K562 treated with DMSO at 1 percent for 4 hours (cell line): ENCODE data around the gene SLC25A2. TPM values are rescaled to one million over a fixed set of nuclear protein-coding genes. Genes with fewer than 3 reads are reported as not detected.

Experiments used
- total RNA-seq: library from RNA; unstranded; fragments of 300-600 nt; gene quantifications from 2 replicates; pipeline ENCODE4 v1.2.3, GENCODE V29; 2022; ENCODE audit not compliant: insufficient read depth

SLC25A2 gene
- not detected in 2 replicates for total RNA-seq

DNA sequence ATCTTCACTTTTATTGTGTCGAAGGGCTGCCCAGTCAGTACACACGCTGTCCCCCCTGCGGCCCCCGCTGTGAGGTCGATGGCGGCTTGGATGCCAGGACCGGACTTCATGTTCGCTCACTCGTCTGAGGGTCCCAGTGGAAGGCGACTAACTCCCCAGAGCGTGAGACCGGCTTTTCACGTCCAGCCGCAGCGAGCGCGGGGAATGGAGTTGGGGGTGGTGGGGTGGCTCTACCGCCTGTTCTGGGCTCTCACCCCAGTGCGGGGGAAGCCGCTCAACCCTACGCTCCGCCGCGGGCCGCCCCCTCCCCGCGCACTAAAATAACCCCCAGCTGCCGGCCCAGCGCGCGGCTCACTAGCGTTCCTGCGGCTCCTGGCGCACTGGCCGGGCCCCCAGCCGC lies at the start of gene SLC25A2:
SLC25A2 (minus strand) TSS at position 294 of the 400 bp plus-strand sequence; CDS start at position 110, 184 bp downstream.

DNA sequence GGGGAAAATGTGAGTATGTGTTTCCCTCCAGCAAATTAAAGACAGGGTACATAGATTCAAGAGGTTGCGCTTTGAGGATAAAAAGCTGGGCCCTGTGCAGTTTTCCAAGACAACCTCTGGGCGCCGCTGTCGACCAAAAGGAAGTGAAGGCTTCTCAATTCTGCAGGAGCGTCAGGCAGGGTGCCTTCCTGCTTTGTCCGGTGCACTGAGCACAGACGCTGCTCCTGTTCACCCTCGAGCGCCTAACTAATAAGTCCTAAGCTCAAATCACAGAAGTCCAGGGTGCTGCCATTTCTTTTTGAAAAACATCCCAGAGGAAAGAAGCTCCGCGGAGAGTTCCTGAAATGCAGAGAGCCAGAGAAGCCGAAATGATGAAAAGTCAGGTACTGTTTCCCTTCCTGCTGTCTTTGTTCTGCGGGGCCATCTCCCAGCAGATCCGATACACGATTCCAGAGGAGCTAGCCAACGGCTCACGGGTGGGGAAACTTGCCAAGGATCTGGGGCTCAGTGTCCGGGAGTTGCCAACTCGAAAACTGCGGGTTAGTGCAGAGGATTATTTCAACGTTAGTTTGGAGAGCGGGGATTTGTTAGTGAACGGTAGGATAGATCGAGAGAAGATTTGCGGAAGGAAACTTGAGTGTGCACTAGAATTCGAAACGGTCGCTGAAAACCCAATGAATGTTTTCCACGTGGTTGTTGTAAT lies 46.2 kb upstream of the SLC25A2 start, which contains the start of gene PCDHGB1:
PCDHGB1 (plus strand) TSS at position 183 of the 703 bp plus-strand sequence; CDS start at position 345, 162 bp downstream.

DNA sequence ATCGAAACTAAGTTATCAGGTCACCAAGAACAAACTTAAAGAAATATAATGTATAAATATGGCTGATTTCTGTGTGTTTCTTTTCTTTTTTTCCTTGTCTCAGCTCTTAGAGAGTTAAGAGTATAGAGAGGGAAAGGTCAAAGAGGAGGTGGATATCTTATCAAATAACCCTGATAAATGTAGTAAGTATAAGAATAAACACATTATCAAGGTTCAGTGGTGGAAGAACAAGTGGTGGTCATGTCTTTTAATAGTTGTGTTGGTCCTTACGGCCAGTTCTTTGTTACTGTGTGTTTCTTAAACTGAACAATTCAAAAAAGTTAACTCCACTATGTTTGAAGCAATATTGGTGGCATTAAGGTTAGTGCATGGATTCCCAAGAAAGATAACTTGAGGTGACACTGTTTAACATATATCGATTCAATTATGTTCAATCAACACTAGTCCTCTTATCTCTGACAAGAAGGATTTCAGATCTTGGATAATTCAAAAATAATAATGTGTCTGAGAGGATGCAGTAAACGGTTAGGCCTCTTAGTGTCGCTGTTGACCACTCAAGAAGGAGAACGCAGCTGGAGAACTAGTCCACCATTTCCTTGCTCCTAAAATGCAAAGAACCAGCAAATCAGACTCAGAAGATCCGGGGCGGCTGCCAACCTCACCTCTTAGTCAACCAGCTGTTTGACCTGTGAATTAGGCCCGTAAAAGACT lies 39.5 kb upstream of the SLC25A2 start, which contains the start of gene PCDHGA3:
PCDHGA3 (plus strand) TSS at position 588 of the 711 bp plus-strand sequence. CDS start 205 bp downstream, outside the sequence.

DNA sequence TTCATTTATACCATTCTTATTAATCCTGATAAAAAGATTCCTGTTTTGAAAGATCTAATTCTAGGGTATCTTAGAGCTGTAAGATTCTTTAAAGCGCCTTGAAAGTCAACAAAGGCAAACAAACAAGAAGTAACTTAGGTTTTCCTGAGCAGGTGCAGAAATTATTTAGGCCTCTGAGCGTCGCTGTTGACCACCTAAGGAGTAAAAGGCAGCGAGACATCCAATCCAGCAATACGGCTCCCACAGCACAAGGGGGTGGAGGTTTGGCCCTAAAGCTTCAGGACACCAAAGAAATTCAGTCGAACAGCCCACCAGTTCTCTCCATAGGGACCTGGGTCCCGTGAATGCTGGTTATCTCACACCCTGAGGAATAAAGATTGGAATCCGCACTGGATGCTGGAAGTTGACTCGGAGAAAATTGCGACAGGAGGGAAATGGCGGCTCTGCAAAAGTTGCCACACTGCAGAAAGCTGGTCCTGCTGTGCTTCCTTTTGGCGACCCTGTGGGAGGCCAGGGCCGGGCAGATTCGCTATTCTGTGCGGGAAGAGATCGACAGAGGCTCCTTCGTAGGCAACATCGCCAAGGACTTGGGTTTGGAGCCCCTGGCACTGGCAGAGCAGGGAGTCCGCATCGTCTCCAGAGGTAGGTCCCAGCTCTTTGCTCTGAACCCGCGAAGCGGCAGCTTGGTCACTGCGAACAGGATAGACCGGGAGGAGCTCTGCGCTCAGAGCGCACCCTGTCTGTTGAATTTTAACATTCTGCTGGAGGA lies 34.9 kb upstream of the SLC25A2 start, which contains the start of gene PCDHGA2:
PCDHGA2 (plus strand) TSS at position 223 of the 769 bp plus-strand sequence.

DNA sequence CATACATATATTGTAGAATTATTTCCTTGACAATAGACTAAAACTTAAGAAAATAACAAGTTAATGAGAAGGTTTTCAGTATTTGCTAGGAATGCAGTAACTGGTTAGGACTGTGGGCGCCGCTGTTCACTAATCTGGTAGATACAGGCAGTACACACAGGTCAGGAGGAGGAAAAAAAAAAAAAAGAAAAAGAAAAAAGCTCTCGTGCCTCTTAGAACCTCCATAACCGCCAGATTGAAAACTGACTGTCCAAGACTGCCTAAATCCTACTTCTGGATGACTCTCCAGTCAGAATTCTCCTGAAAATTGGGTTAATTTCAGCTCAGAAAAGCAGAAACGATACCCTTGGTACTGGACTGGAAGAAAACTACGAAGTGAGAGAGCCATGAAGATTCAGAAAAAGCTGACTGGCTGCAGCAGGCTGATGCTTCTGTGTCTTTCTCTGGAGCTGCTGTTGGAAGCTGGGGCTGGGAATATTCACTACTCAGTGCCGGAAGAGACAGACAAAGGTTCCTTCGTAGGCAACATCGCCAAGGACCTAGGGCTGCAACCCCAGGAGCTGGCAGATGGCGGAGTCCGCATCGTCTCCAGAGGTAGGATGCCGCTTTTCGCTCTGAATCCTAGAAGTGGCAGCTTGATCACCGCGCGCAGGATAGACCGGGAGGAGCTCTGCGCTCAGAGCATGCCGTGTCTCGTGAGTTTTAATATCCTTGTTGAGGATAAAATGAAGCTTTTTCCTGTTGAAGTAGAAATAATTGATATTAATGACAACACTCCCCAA lies 26.6 kb upstream of the SLC25A2 start, which contains the start of gene PCDHGA1:
PCDHGA1 (plus strand) TSS at position 216 of the 782 bp plus-strand sequence.

DNA sequence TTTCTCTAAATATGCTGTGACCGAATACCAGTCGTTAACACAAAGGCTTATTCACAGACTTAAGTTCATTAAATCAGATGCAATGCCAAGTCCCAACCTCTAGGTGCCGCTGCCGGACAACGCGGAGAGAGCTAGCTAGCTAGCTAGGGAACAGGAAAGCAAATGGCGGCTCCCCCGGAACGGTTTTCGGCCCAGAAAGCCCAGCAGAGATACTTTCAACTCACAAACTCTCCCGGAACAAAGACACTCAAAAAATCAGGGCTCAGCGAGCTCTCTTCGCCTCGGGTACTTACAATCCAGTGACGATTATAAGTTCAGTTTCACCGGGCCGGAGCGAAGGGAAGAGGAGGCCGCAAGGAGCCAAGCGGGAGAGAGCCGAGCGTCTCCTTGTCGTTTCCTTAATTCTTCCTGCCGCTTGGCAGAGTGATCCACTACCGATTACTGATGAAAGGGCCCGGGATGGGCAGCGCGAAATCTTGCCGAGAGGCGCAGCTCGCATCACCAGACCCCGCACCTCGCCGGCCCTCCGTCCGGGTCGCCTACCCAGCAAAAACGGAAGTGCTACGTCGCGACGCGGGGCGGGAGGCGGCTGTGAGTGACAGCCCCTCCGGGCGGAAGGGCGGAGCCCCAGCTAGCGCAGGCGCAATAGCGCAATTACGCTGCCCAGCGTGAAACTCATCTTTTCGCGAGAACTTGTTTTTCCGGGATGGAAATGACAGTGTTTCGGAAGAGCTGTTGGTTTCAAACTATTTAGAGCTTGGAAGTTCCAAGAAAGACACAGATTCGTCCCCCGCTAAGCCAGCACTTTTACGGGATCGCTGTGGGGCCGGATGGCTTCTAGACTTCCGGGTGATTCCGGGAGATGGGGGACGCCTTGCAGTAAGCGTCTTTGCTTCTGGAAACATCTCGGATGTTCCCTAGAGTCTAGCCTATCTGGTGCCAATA lies 16.6 kb upstream of the SLC25A2 start, which contains the start of gene TAF7:
TAF7 (minus strand) TSS at position 560 of the 945 bp plus-strand sequence. CDS start 740 bp downstream, outside the sequence.

Other genes with a start within 250 kb of the SLC25A2 start
- not detected in 2 replicates for gene PCDHB2, start 209.4 kb downstream of the SLC25A2 start, total RNA-seq
- not detected in 2 replicates for gene PCDHB3, start 203.6 kb downstream of the SLC25A2 start, total RNA-seq
- gene PCDHB4, start 182.2 kb downstream of the SLC25A2 start, total RNA-seq: not detected in 2 replicates
- gene PCDHB5, start 168.8 kb downstream of the SLC25A2 start, total RNA-seq: not detected in 2 replicates
- gene PCDHB6, start 154.0 kb downstream of the SLC25A2 start, total RNA-seq: not detected in 2 replicates
- not detected in 2 replicates for gene PCDHB7, start 131.4 kb downstream of the SLC25A2 start, total RNA-seq
- not detected in 2 replicates for gene PCDHB8, start 126.3 kb downstream of the SLC25A2 start, total RNA-seq
- not detected in 2 replicates for gene PCDHB16, start 121.7 kb downstream of the SLC25A2 start, total RNA-seq
- not detected in 2 replicates for gene PCDHB9, start 116.9 kb downstream of the SLC25A2 start, total RNA-seq
- gene PCDHB10, start 111.7 kb downstream of the SLC25A2 start, total RNA-seq: not detected in 2 replicates
- not detected in 2 replicates for gene PCDHB11, start 104.4 kb downstream of the SLC25A2 start, total RNA-seq
- gene PCDHB12, start 95.3 kb downstream of the SLC25A2 start, total RNA-seq: not detected in 2 replicates
- not detected in 2 replicates for gene PCDHB13, start 90.1 kb downstream of the SLC25A2 start, total RNA-seq
- not detected in 2 replicates for gene PCDHB14, start 80.7 kb downstream of the SLC25A2 start, total RNA-seq
- gene PCDHB15, start 58.7 kb downstream of the SLC25A2 start, total RNA-seq: not detected in 2 replicates
- gene TAF7, start 16.7 kb upstream of the SLC25A2 start, total RNA-seq: 87.4 and 92.8 TPM in 2 replicates
- 0.37 TPM in 1 of 2 replicates, not detected in the other for gene PCDHGA1, start 26.5 kb upstream of the SLC25A2 start, total RNA-seq
- 0.12 TPM in 1 of 2 replicates, not detected in the other for gene PCDHGA2, start 34.7 kb upstream of the SLC25A2 start, total RNA-seq
- 0.46 TPM in 1 of 2 replicates, not detected in the other for gene PCDHGA3, start 39.8 kb upstream of the SLC25A2 start, total RNA-seq
- not detected in 2 replicates for gene PCDHGB1, start 46.0 kb upstream of the SLC25A2 start, total RNA-seq
- gene PCDHGA4, start 51.0 kb upstream of the SLC25A2 start, total RNA-seq: 0.42 and 0.76 TPM in 2 replicates
- 0.48 and 0.70 TPM in 2 replicates for gene PCDHGB2, start 55.9 kb upstream of the SLC25A2 start, total RNA-seq
- 0.16 TPM in 1 of 2 replicates, not detected in the other for gene PCDHGA5, start 60.1 kb upstream of the SLC25A2 start, total RNA-seq
- 0.51 and 0.74 TPM in 2 replicates for gene PCDHGB3, start 66.2 kb upstream of the SLC25A2 start, total RNA-seq
- gene PCDHGA6, start 69.8 kb upstream of the SLC25A2 start, total RNA-seq: 0.27 and 0.35 TPM in 2 replicates
- not detected in 2 replicates for gene PCDHGA7, start 78.7 kb upstream of the SLC25A2 start, total RNA-seq
- 0.21 TPM in 1 of 2 replicates, not detected in the other for gene PCDHGB4, start 83.6 kb upstream of the SLC25A2 start, total RNA-seq
- gene PCDHGA8, start 88.6 kb upstream of the SLC25A2 start, total RNA-seq: 0.24 TPM in 1 of 2 replicates, not detected in the other
- not detected in 2 replicates for gene PCDHGB5, start 93.9 kb upstream of the SLC25A2 start, total RNA-seq
- gene PCDHGA9, start 98.7 kb upstream of the SLC25A2 start, total RNA-seq: not detected in 2 replicates
- gene PCDHGB6, start 104.0 kb upstream of the SLC25A2 start, total RNA-seq: not detected in 2 replicates
- not detected in 2 replicates for gene PCDHGA10, start 108.9 kb upstream of the SLC25A2 start, total RNA-seq
- gene PCDHGB7, start 113.6 kb upstream of the SLC25A2 start, total RNA-seq: not detected in 2 replicates
- gene PCDHGA11, start 117.0 kb upstream of the SLC25A2 start, total RNA-seq: not detected in 2 replicates
- not detected in 2 replicates for gene PCDHGA12, start 126.5 kb upstream of the SLC25A2 start, total RNA-seq
- gene PCDHGC3, start 171.9 kb upstream of the SLC25A2 start, total RNA-seq: not detected in 2 replicates
- gene PCDHGC4, start 181.0 kb upstream of the SLC25A2 start, total RNA-seq: not detected in 2 replicates
- gene PCDHGC5, start 185.0 kb upstream of the SLC25A2 start, total RNA-seq: not detected in 2 replicates